ENCODE data around the gene CPZ.

GRCh38 chr4:8559524-8560264 lies 32.9 kb upstream of the CPZ start:
- TF ChIP-seq POLR2A (IDR thresholded peaks at IDR 0.05) (no peak), POLR2AphosphoS5 (IDR thresholded peaks at IDR 0.05) (no peak)
- TF ChIP-seq, protein P1, sequence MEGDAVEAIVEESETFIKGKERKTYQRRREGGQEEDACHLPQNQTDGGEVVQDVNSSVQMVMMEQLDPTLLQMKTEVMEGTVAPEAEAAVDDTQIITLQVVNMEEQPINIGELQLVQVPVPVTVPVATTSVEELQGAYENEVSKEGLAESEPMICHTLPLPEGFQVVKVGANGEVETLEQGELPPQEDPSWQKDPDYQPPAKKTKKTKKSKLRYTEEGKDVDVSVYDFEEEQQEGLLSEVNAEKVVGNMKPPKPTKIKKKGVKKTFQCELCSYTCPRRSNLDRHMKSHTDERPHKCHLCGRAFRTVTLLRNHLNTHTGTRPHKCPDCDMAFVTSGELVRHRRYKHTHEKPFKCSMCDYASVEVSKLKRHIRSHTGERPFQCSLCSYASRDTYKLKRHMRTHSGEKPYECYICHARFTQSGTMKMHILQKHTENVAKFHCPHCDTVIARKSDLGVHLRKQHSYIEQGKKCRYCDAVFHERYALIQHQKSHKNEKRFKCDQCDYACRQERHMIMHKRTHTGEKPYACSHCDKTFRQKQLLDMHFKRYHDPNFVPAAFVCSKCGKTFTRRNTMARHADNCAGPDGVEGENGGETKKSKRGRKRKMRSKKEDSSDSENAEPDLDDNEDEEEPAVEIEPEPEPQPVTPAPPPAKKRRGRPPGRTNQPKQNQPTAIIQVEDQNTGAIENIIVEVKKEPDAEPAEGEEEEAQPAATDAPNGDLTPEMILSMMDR (IDR thresholded peaks at IDR 0.05) = no peak

Measured in breast epithelium (tissue), 3 donors.